Adrenal gland (tissue), 5 donors: ENCODE results near the gene ZCCHC7.
A peak's percentile ranks its signal among the peaks of the same experiment; 100 is the strongest.

Experiments used
- CTCF ChIP-seq, 6 experiments: fragments of 450-650 bp in 4 of 6; fragments of 200-600 bp in 2 of 6; sonication (generic) in 1 of 6; IDR thresholded peaks; 1 replicate in 5 of 6; 2 replicates in 1 of 6; pipeline versions ENCODE4 v1.5.1 to v1.8.0; 2016 to 2021; ENCODE audit warnings: antibody characterized with exemption in 6 of 6, mild to moderate bottlenecking in 2 of 6, moderate library complexity in 1 of 6
- POLR2A ChIP-seq, 2 donors: fragments of 450-650 bp; IDR thresholded peaks; one replicate each; pipeline ENCODE4 v1.6.1; 2017; ENCODE audit warnings: antibody characterized with exemption in 2 of 2, mild to moderate bottlenecking in 2 of 2, moderate library complexity in 1 of 2
- donor health status: DM: no; HTN: no; CAD: no.

GRCh38 chr9:37309136-37309535, 188.8 kb downstream of the ZCCHC7 start:
- peak in 1 of 6 experiments; percentile 11 for TF ChIP-seq CTCF (IDR thresholded peaks at IDR 0.05)
- no peak for TF ChIP-seq POLR2A (IDR thresholded peaks at IDR 0.05)
